A673 (cell line): ENCODE data around the gene ANKRD28.

ENCODE experiments used
- CTCF ChIP-seq: fragments of 300-800, 200-600 bp; sonication (generic); conservative IDR thresholded peaks from 2 replicates; pipeline ENCODE4 v1.5.1; 2017; ENCODE audit warnings: low read depth, mild to moderate bottlenecking, antibody characterized with exemption, low read length, moderate library complexity, mixed read lengths
- EZH2 ChIP-seq: fragments of 200-600 bp; sonication (generic); IDR thresholded peaks from 2 replicates; pipeline ENCODE4 v1.6.1; 2017; ENCODE audit warnings: borderline replicate concordance, low read depth, mild to moderate bottlenecking, mixed read lengths, antibody characterized with exemption, low read length; ENCODE audit not compliant: poor library complexity, severe bottlenecking

GRCh38 chr3:15844889-15845288 is 47.1 kb upstream of the ANKRD28 start:
- TF ChIP-seq CTCF = no peak
- no peak for TF ChIP-seq EZH2
